ENCODE measurements around the gene NMT1. TPM values are rescaled to one million over a fixed set of nuclear protein-coding genes. Genes with fewer than 3 reads are reported as not detected.

NMT1 gene
- total and polyA plus RNA-seq, 2 of the 13 experiments (the other 11 are each of a cell fraction or from before 2014, with no cell fraction given): 75.7 to 142 TPM

- TF ChIP-seq IRF9 (CRISPR knock-in tag; IDR thresholded peaks at IDR 0.05; ENCODE audit: borderline replicate concordance) (no peak), ZMYM3 (CRISPR knock-in tag; IDR thresholded peaks at IDR 0.05) (peak; percentile 95), ATF7 (IDR thresholded peaks at IDR 0.05) (peak; percentile 72), ATF7 (CRISPR knock-in tag; IDR thresholded peaks at IDR 0.05) (no peak), ZNF138 (CRISPR knock-in tag; IDR thresholded peaks at IDR 0.05; ENCODE audit: low read depth) (no peak), ZNF619 (CRISPR knock-in tag; IDR thresholded peaks at IDR 0.05) (0 out of 2 replicates have a peak, but pooled peaks have one; percentile 20), SUZ12 (IDR thresholded peaks at IDR 0.05; ENCODE audit: low read depth, low read length) (0 out of 2 replicates have a peak, but pooled peaks have one; percentile 5), ZNF768 (CRISPR knock-in tag; IDR thresholded peaks at IDR 0.05) (no peak), NFKB2 (CRISPR knock-in tag; IDR thresholded peaks at IDR 0.05; ENCODE audit: borderline replicate concordance) (no peak; the same call in none of the 2 replicates), HDAC6 (IDR thresholded peaks at IDR 0.05; ENCODE audit: low read depth, low read length) (peak; percentile 80; the same call in 1 of the 2 replicates), STAT5B (CRISPR knock-in tag; IDR thresholded peaks at IDR 0.05) (0 out of 2 replicates have a peak, but pooled peaks have one; percentile 53), ZNF318 (CRISPR knock-in tag; IDR thresholded peaks at IDR 0.05) (no peak; the same call in 1 of the 2 replicates)
- TF ChIP-seq, protein P1, sequence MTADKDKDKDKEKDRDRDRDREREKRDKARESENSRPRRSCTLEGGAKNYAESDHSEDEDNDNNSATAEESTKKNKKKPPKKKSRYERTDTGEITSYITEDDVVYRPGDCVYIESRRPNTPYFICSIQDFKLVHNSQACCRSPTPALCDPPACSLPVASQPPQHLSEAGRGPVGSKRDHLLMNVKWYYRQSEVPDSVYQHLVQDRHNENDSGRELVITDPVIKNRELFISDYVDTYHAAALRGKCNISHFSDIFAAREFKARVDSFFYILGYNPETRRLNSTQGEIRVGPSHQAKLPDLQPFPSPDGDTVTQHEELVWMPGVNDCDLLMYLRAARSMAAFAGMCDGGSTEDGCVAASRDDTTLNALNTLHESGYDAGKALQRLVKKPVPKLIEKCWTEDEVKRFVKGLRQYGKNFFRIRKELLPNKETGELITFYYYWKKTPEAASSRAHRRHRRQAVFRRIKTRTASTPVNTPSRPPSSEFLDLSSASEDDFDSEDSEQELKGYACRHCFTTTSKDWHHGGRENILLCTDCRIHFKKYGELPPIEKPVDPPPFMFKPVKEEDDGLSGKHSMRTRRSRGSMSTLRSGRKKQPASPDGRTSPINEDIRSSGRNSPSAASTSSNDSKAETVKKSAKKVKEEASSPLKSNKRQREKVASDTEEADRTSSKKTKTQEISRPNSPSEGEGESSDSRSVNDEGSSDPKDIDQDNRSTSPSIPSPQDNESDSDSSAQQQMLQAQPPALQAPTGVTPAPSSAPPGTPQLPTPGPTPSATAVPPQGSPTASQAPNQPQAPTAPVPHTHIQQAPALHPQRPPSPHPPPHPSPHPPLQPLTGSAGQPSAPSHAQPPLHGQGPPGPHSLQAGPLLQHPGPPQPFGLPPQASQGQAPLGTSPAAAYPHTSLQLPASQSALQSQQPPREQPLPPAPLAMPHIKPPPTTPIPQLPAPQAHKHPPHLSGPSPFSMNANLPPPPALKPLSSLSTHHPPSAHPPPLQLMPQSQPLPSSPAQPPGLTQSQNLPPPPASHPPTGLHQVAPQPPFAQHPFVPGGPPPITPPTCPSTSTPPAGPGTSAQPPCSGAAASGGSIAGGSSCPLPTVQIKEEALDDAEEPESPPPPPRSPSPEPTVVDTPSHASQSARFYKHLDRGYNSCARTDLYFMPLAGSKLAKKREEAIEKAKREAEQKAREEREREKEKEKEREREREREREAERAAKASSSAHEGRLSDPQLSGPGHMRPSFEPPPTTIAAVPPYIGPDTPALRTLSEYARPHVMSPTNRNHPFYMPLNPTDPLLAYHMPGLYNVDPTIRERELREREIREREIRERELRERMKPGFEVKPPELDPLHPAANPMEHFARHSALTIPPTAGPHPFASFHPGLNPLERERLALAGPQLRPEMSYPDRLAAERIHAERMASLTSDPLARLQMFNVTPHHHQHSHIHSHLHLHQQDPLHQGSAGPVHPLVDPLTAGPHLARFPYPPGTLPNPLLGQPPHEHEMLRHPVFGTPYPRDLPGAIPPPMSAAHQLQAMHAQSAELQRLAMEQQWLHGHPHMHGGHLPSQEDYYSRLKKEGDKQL (CRISPR knock-in tag; IDR thresholded peaks at IDR 0.05; ENCODE audit: low read depth): no peak
These were observed 86.6 kb downstream of the NMT1 start (continued) for GRCh38 chr17:45147581-45148182.

Data from HepG2 (cell line).